GM21390 (cell line): ENCODE measurements around the gene SEC61A1.

Experiments used
- ATAC-seq: cut with Tn5 transposase; IDR thresholded peaks from one replicate; pipeline ENCODE4 v1.9.1; 2021; ENCODE audit not compliant: unreplicated experiment

Gene SEC61A1

GRCh38 chr3:128077202-128077624, 25.0 kb downstream of the SEC61A1 start:
- ATAC-seq, result no peak

- ATAC-seq, result no peak
Observed at GRCh38 chr3:128077665-128078064, 25.4 kb downstream of the SEC61A1 start.

DNA sequence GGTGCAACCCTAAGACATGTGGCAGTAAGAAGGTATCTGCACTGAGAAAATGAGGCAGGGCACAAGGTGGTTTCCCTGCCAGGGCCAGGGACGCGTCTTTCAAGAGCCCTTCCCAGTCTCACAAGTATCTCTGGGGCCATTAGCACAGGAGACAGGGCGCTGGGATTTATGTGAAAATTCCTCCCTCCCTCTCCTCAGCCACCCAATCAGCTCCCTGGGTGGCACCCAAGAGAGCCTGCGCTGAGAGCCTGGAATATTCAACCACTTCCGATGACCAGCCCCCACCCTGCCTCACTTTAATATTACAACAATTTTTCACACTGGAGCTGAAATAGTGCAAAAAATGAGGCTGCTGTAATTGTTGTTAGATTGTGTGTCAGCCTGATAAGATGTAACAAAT, 26.1 kb downstream of the SEC61A1 start:
- ATAC-seq, result no peak

DNA sequence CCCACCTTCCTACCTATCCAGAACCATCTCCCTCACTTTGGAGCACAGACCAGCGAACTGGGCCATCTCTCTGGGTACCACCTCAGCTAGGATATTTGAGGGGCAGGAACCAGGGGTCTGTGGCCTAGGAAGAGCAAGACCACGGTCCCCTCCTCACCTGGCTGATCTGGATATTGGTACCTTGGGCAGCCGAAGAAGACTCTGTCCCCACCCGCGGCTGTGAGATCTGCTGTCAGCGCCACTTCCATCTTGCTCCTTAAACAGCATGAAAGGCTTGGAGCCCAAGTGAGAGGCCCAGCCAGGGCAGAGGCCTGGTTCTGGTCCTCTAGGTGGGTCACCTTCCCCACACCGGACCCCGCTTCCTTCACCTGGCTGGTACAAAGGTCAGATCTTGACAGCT, 26.6 kb downstream of the SEC61A1 start:
- no peak for ATAC-seq

GRCh38 chr3:128079823-128080222, 27.6 kb downstream of the SEC61A1 start:
- no peak for ATAC-seq

- ATAC-seq, result no peak
Observed at GRCh38 chr3:128080323-128081080, 28.3 kb downstream of the SEC61A1 start.

- ATAC-seq, result no peak
Observed at GRCh38 chr3:128081226-128081625, 29.0 kb downstream of the SEC61A1 start.

DNA sequence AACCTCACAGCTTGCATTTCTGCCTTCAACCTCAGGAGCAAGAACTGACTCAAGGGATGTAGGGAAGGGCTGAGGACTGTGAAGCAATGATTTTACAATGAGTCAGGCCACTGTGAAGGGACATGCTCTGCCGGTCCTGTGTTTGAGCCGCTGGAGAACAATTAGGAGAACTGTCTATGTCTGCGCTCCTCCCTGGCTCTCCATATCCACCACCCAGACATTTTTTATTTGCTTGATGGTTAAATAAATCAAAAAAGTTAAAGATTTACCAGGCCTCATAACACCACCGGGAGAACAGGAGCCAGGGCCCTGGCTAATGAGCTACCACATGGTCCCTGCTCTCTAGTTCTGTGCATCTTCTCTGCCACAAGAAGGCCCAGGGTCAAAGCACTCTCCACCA, 29.6 kb downstream of the SEC61A1 start:
- no peak for ATAC-seq

DNA sequence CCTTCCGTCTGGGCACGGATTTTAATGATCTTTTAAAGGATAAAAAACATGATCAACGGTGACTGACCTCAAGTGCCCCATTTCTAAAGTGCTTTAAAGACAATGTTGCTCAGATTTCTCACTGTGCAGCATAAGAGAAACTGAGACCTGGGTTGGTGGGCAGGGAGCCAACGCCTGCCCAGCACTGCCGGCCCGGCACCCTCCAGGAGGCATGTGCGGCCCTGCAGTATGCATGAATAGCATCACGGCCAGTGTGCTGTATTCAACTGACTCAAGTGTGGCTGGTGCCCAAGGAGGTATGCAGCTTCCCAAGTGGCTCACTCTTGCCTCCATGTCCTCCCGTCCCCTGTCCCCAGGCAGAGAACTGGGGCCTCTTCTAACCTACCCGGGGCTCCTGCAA, 30.3 kb downstream of the SEC61A1 start:
- no peak for ATAC-seq

GRCh38 chr3:128083396-128083795, 31.2 kb downstream of the SEC61A1 start:
- no peak for ATAC-seq

- ATAC-seq, result no peak
Observed at GRCh38 chr3:128083980-128084674, 31.9 kb downstream of the SEC61A1 start.

GRCh38 chr3:128084675-128085021, 32.4 kb downstream of the SEC61A1 start:
- ATAC-seq, result no peak

GRCh38 chr3:128089135-128089534, 36.9 kb downstream of the SEC61A1 start:
- ATAC-seq, result no peak

GRCh38 chr3:128091586-128091985, 39.3 kb downstream of the SEC61A1 start:
- ATAC-seq, result no peak

GRCh38 chr3:128094295-128095151, 42.3 kb downstream of the SEC61A1 start:
- ATAC-seq, result no peak

DNA sequence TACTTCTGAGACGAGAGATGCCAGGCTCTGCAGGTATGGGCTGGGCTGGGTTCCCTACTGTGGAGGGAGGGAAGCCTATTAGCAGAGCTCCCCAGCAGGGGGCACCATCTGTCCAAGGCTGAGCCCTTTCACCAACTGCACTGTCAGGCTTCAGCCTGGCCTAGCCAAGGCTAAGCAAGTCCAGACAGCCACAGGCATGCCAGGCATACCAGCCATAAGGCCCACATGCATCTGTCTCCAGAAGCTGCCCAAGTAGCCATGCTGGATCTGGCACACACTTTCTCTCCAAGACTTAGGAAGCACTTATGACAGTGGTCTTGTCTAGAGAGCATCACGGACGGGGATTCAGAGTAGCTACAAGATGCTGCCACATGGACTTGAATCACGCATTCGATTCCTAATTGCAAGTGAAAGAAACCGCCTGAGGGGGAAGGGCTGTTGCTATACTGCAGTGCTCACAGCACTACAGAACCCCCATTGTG, 43.0 kb downstream of the SEC61A1 start:
- peak; percentile 93 for ATAC-seq

DNA sequence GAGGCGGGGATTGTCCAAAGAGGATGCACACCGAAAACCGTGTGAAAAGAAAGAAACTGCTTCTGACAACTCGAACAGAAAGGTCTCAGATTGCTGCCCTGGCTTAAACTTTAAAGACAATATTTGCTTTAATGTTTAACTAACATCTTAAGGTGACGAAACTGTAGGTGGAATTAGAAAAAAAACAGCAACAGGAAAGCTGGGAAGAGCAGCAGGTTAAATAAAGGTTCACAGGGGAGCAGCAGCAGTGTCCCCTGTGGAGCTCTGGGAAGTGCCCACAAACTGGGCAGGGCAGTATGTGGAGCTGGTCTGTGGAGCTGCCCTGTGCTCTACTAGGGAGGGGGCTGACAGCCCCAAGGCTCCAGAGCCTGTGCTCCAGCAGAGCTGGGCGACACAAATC, 46.0 kb downstream of the SEC61A1 start:
- ATAC-seq, result no peak

GRCh38 chr3:128100161-128100560, 47.9 kb downstream of the SEC61A1 start:
- no peak for ATAC-seq

DNA sequence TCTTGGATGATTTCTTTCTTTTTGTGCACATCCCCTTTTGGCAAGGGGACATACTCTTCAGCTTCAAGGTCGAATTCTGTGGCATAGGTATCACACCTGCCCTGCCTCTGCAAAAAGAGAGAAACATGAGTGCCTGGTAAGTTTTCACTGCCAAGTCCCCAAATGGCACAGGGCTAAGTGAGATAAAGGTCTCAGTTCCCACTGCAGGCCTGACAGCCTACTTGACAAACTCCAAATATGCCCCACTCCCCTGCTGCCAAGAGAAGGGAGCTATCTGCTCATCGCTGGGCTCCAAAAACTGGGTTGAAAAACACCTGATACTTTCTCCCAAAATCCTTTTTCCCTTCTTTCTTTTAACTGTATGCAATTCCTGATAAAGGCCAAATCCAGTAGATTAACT, 48.4 kb downstream of the SEC61A1 start:
- no peak for ATAC-seq

DNA sequence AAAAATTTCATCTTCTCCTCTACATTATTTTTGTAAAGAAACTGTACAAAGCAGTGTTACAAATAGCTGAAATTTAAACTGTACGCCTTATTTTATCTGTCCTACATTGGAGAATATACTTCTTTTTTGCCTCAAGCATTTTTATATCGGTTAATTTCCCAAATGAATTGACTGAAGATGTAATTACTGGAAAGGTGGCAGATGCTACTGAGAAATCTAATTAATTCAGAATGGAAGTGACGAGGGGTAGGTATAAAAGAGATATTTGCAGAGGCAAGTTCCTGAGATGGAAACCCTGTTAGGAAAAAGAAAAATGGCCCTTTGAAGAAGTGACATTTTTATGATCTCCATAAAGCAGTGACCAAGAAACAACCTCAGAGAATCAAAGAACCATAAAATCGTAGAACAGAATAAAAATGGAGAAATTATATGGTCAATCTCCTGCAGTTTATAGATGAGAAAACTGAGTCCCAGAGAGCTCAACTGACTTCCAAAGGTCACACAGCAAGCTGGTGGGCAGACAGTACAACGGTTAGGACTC, 51.0 kb downstream of the SEC61A1 start:
- ATAC-seq, result no peak

- ATAC-seq, result no peak
Observed at GRCh38 chr3:128107834-128108233, 55.6 kb downstream of the SEC61A1 start.
